ENCODE measurements around the gene YPEL1. TPM values are rescaled to one million over a fixed set of nuclear protein-coding genes. Genes with fewer than 3 reads are reported as not detected.

The YPEL1 gene
- total RNA-seq, 1 donor from 2014 or later: 30.5 TPM

DNA sequence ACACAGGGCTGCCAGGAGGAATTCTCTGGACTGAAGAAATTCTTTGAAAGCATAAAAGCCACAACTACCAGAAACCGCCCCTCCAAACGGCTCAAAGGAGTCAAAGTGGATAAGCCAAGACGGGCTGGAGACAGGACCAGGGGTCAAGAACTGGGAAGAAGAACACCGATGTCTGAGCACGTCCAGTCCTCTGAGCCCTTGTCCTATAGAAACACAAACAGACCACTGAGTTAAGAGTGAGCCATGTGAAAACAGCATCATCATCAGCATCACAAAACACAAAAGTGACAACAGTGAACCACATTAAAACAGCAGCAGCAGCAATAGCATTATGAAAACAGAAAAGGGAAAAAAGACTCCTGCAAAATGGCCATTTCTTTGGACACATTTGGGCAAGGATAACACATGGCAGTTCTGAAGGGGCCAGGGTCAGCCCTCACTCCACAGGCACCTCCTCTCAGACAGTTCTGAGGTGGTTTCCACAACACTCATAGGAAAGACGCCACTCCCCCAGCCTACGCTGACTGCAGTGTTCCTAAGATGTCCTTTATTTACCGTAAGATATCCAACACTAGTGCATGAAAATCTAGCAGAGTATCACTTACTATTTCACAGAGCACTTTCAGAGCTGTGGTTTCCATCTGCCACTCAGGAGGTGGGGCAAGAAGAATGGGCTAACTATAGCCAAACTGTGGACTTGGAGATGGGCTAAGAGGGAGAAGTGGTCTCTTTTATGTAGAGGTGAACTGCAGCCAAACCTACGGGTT lies 28.6 kb upstream of the YPEL1 start:
- H3K36me3 Mint-ChIP-seq (ENCODE audit: insufficient read depth): peaks cover 30% of the 10 kb centered on the region
- no peaks in the 10 kb centered on the region for H3K4me1 Mint-ChIP-seq (ENCODE audit: low read depth)

DNA sequence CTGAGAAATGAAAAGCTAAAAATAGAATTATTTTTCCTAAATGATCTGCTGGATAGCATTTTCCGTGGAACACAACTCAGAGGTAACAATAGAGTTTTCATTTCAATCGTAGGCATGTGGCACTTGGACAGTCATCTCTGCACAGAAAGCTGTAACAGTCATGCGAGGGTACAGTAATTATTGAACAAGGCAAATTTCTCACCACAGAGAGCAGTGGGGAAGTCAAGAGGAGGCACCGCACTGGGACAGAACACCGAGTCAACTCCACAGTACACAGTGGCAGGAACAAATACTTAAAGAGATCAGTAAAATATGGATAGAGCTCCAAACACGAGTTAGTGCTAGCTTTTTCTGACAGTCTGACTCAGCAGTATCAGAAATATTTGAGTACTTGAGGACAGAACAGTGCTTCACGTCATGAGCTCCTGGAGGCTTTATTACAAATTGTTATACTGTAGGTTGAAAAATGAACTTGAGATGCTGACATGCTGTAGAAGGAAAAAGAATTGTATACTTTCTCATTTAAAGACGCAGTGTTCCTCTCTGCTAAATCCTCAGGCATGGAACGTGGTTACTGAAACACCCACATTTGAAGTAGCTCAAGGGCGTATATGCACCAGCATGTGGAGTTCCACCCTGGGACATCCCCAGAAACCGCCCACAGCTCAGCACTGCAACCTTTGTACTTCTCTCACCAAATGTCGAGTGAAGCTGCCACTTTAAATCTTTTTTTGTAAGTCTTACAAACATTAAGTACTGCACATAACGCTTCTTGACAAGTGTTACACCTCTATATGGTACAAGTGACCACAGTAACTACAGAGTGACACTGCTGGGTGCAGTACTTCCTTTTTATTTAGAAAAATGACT lies 27.4 kb upstream of the YPEL1 start:
- Mint-ChIP-seq H3K4me3 (ENCODE audit: low read depth) (no peak overlapping the region), H3K36me3 (ENCODE audit: insufficient read depth) (peaks cover 23% of the 10 kb centered on the region), H3K4me1 (ENCODE audit: low read depth) (no peaks in the 10 kb centered on the region), H3K9me3 (ENCODE audit: low read depth) (no peaks in the 10 kb centered on the region), H3K27me3 (no peaks in the 10 kb centered on the region), H3K27ac (no peak overlapping the region)
- no peak for DNase-seq (ENCODE audit: low spot score, unreplicated experiment)
- no peak for TF ChIP-seq CTCF (IDR thresholded peaks at IDR 0.05; ENCODE audit: unreplicated experiment)

More for the DNA sequence above, 28.6 kb upstream of the YPEL1 start:
- H3K27me3 Mint-ChIP-seq: no peaks in the 10 kb centered on the region
- no peak for DNase-seq (ENCODE audit: low spot score, unreplicated experiment)
- no peaks in the 10 kb centered on the region for H3K9me3 Mint-ChIP-seq (ENCODE audit: low read depth)
- no peak for TF ChIP-seq CTCF (IDR thresholded peaks at IDR 0.05; ENCODE audit: unreplicated experiment)
- peak overlapping the region; percentile 22 for H3K27ac Mint-ChIP-seq
- no peak overlapping the region for H3K4me3 Mint-ChIP-seq (ENCODE audit: low read depth)

DNA sequence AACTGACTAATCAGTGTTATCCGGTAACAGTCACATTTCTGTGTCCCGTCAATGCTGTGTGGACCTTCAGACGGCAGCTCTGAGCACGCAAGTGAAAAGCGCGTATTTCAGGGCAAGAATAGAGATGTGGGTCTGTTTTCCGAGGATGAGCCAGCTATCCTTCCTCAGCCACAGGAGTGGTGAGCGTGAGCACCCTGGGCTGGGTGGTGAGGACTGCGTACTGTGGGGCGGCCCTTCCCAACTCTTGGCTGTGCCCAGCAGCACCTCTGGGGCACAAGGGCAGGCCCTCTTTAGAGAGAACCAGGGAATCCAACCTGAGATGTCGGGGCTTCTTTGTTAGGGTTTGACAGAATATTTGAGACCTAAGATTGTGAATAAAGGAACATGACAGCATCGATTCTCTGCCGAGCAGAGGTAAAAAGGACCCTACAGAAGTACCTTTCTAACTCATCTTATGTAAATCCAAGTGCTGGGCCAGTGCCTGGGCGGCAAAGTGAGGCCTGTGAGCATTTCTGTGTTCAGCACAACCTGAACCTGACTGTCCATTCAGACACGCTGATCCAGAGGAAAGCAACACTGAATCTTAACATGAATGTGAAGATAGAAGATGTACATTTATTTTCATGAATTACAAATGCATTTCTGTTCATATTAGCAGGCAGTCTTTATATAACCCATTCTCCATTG lies 26.5 kb upstream of the YPEL1 start:
- no peak for TF ChIP-seq CTCF (IDR thresholded peaks at IDR 0.05; ENCODE audit: unreplicated experiment)
- H3K4me3 Mint-ChIP-seq (ENCODE audit: low read depth): no peak overlapping the region
- H3K27me3 Mint-ChIP-seq: no peaks in the 10 kb centered on the region
- H3K4me1 Mint-ChIP-seq (ENCODE audit: low read depth): no peaks in the 10 kb centered on the region
- no peaks in the 10 kb centered on the region for H3K9me3 Mint-ChIP-seq (ENCODE audit: low read depth)
- no peak for DNase-seq (ENCODE audit: low spot score, unreplicated experiment)
- H3K27ac Mint-ChIP-seq: no peak overlapping the region
- peaks cover 19% of the 10 kb centered on the region for H3K36me3 Mint-ChIP-seq (ENCODE audit: insufficient read depth)

GRCh38 chr22:21761086-21761485 lies 25.5 kb upstream of the YPEL1 start:
- DNase-seq (ENCODE audit: low spot score, unreplicated experiment): no peak
- Mint-ChIP-seq H3K4me1 (ENCODE audit: low read depth) (no peaks in the 10 kb centered on the region), H3K27ac (no peak overlapping the region), H3K27me3 (no peaks in the 10 kb centered on the region), H3K9me3 (ENCODE audit: low read depth) (no peaks in the 10 kb centered on the region), H3K4me3 (ENCODE audit: low read depth) (no peak overlapping the region), H3K36me3 (ENCODE audit: insufficient read depth) (peaks cover 20% of the 10 kb centered on the region)
- no peak for TF ChIP-seq CTCF (IDR thresholded peaks at IDR 0.05; ENCODE audit: unreplicated experiment)

DNA sequence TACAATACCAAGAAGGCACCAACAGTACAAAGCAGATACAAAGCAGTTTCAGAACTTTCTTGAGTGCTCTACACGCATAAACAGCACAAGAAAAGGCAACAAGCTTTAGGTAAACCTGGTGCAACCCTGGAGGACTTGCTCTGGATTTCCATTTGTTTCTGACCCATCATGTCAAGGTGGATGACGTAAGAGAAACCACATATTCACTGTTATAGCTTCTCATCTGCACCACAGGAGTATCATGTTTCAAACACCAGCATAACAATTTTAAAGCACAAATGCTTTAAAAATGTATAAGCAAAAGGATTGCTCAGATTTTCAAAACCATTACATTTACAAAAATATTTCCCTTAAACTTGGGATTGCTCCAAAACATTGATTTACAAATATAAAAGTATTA lies 25.0 kb upstream of the YPEL1 start:
- peaks cover 4% of the 10 kb centered on the region for H3K4me1 Mint-ChIP-seq (ENCODE audit: low read depth)
- no peak overlapping the region for H3K27ac Mint-ChIP-seq
- no peaks in the 10 kb centered on the region for H3K9me3 Mint-ChIP-seq (ENCODE audit: low read depth)
- DNase-seq (ENCODE audit: low spot score, unreplicated experiment): no peak
- no peaks in the 10 kb centered on the region for H3K27me3 Mint-ChIP-seq
- TF ChIP-seq CTCF (IDR thresholded peaks at IDR 0.05; ENCODE audit: unreplicated experiment): no peak
- H3K4me3 Mint-ChIP-seq (ENCODE audit: low read depth): no peak overlapping the region
- peaks cover 19% of the 10 kb centered on the region for H3K36me3 Mint-ChIP-seq (ENCODE audit: insufficient read depth)

All from progenitor cell of endocrine pancreas (in vitro differentiated cells).